T-cell (primary cell): ENCODE data around the gene ANO2. TPM values are rescaled to one million over a fixed set of nuclear protein-coding genes. Genes with fewer than 3 reads are reported as not detected.

ENCODE experiments used
- ATAC-seq, 4 experiments: fragments of 200-7000 bp in 3 of 4; fragments of 150-1000 bp in 1 of 4; cut with Tn5 transposase; replicated peaks in 1 of 4; 1 replicate in 3 of 4; 2 replicates in 1 of 4; pipeline ENCODE4 v1.10.0; 2021; ENCODE audit warnings: moderate library complexity in 3 of 4, mild to moderate bottlenecking in 2 of 4, moderate number of reproducible peaks in 1 of 4
- CTCF ChIA-PET, 2 donors: fragments of 300-600 bp; sonication (Branson Sonifier 250); formaldehyde crosslinking; loops; one replicate each; lab custom pipeline; 2022; ENCODE audit warnings: antibody characterized with exemption in 2 of 2; lab: Charles Lee
- POLR2A ChIA-PET, 2 donors: fragments of 300-600 bp; sonication (Branson Sonifier 250); formaldehyde crosslinking; loops; one replicate each; lab custom pipeline; 2022; ENCODE audit warnings: antibody characterized with exemption in 2 of 2; lab: Charles Lee
- DNase-seq, 35 experiments: peaks; one replicate each; pipeline versions ENCODE4 v3.0.0 to v3.0.0-alpha.2; 2013 to 2023
- H3K27ac ChIP-seq: one replicate; pipeline ENCODE4 v1.5.1; 2013; ENCODE audit warnings: low read length
- H3K27me3 ChIP-seq, 2 experiments: replicated peaks in 1 of 2; 1 replicate in 1 of 2; 2 replicates in 1 of 2; pipeline versions ENCODE4 v1.6.1 to v1.7.0; 2013; ENCODE audit warnings: low read length in 1 of 2, mixed read lengths in 1 of 2; ENCODE audit not compliant: control insufficient read depth in 2 of 2, insufficient read depth in 2 of 2; ENCODE audit errors: extremely low read depth in 1 of 2
- H3K36me3 ChIP-seq, 2 donors: 1 replicate in 1 of 2; 2 replicates in 1 of 2; pipeline versions ENCODE4 v1.6.1 to v1.7.0; 2013; ENCODE audit warnings: low read length in 1 of 2; ENCODE audit not compliant: control insufficient read depth in 2 of 2, insufficient read depth in 1 of 2; ENCODE audit errors: extremely low read depth in 1 of 2
- H3K4me1 ChIP-seq, 2 experiments: 1 replicate in 1 of 2; 2 replicates in 1 of 2; pipeline versions ENCODE4 v1.6.1 to v1.7.0; 2013; ENCODE audit warnings: low read length in 2 of 2, mixed read lengths in 1 of 2; ENCODE audit not compliant: insufficient read depth in 2 of 2, control insufficient read depth in 1 of 2; ENCODE audit errors: extremely low read depth in 1 of 2
- H3K4me3 ChIP-seq, 2 donors: 1 replicate in 1 of 2; 2 replicates in 1 of 2; pipeline versions ENCODE4 v1.5.1 to v1.7.0; 2013; ENCODE audit warnings: mild to moderate bottlenecking in 2 of 2, low read length in 1 of 2, moderate library complexity in 1 of 2; ENCODE audit not compliant: control insufficient read depth in 1 of 2; ENCODE audit errors: extremely low read depth in 1 of 2
- H3K9me3 ChIP-seq: 2 replicates; pipeline ENCODE4 v1.7.0; 2013
- H3K27ac Mint-ChIP-seq, 2 donors: one replicate each; pipeline ENCODE4 v1.8.0; 2020 to 2021; ENCODE audit warnings: mild to moderate bottlenecking in 2 of 2, mixed read lengths in 2 of 2
- H3K27me3 Mint-ChIP-seq, 2 donors: one replicate each; pipeline ENCODE4 v1.8.0; 2021 to 2022; ENCODE audit warnings: mixed read lengths in 2 of 2
- H3K36me3 Mint-ChIP-seq: one replicate; pipeline ENCODE4 v1.8.0; 2021; ENCODE audit warnings: mixed read lengths
- H3K4me1 Mint-ChIP-seq, 3 donors: one replicate each; pipeline ENCODE4 v1.8.0; 2020 to 2022; ENCODE audit warnings: mixed read lengths in 3 of 3, mild to moderate bottlenecking in 1 of 3
- H3K4me3 Mint-ChIP-seq, 3 donors: one replicate each; pipeline ENCODE4 v1.8.0; 2020 to 2022; ENCODE audit warnings: mild to moderate bottlenecking in 3 of 3, mixed read lengths in 3 of 3, moderate library complexity in 3 of 3
- H3K9me3 Mint-ChIP-seq, 3 donors: one replicate each; pipeline ENCODE4 v1.8.0; 2020 to 2022; ENCODE audit warnings: mixed read lengths in 3 of 3
- WGBS: methylation state at CpG from one replicate; pipeline ENCODE4 v1.1.5; 2013; ENCODE audit warnings: missing lambda C conversion rate; ENCODE audit not compliant: insufficient coverage; 5-methylcytosine and 5-hydroxymethylcytosine counted together
- total RNA-seq, 35 experiments: library from RNA in 6 of 35; stranded (reverse) in 6 of 35; fragments of 120-200 nt in 1 of 35; gene quantifications; one replicate each; pipeline versions ENCODE4 v1.2.1 to v1.2.4 and lab custom pipeline; 2013 to 2026

Gene ANO2
- total RNA-seq, 5 donors from 2014 or later (not counting 1 experiment from before 2014, with no cell fraction given): not detected

DNA sequence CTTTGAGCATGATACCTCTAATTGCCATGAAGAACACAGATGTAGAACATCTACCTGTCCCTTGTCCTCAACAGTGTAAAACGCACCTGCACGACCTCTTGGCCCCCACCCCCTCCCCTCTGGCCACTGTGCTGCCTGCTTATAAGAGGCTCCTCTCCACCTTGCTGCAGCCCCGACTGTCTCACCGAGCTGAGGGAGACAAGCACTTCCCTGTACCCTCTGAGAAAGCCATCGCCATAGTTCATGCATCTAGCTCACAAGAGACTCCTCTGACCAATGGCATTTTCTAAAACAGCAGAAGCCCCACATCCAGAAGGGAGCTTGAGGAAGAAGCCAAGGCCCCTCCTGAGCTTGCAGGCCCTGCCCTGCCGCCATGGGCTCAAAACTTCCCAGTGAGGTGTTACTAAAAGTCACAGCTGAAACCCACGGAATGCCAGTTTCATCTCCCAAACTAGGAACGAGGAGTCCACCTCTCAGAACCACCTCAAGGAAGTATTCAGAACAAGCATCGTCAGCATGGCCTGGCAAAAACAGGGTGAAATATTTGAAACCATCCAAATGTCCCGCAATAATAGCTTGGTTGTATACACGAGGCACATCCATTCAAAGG, 21.5 kb upstream of the ANO2 start:
- H3K27me3 ChIP-seq: peaks cover 0 to 46% of the 10 kb centered on the region in 2 experiments
- peaks cover 17 to 22% of the 10 kb centered on the region in 2 donors for H3K27me3 Mint-ChIP-seq
- no peaks in the 10 kb centered on the region for H3K4me1 ChIP-seq
- no peak overlapping the region for H3K4me3 Mint-ChIP-seq
- no peaks in the 10 kb centered on the region for H3K36me3 ChIP-seq
- no peak overlapping the region for H3K27ac ChIP-seq
- 74% methylated on average over 8 of the region's 11 CpGs for WGBS
- ATAC-seq (no peak), DNase-seq (no peak)
- no peaks in the 10 kb centered on the region for H3K9me3 ChIP-seq
- H3K4me3 ChIP-seq: no peak overlapping the region
- no peaks in the 10 kb centered on the region for H3K9me3 Mint-ChIP-seq
- ChIA-PET POLR2A (no interaction called here), CTCF (interaction anchor here (0.6 kb wide), 4 partner anchors 72 to 1116 kb away, joined by 3 to 4 read pairs (median 4); no protein-coding TSS in a partner anchor)
- no peak overlapping the region for H3K27ac Mint-ChIP-seq
- H3K36me3 Mint-ChIP-seq: no peaks in the 10 kb centered on the region
- H3K4me1 Mint-ChIP-seq: no peaks in the 10 kb centered on the region

DNA sequence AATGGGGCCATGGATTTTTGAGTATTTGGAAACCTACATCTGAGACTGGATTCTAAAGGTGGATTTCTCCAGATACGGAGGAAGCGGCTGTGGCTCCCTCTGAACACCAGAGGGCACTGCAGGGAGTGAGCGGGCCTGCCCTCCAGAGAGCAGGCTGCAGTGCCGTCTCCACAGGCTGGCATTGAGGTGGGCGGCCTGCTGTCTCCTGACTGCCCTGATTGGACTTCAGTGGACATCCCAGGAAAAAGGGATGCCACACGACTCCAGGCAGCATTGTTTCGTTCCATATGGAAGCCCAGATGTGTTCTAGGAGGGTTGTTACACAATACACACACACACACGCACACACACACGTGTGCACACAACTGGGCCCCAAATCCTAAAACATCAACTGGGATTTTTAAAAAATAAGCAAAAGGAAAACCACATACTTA, 20.9 kb upstream of the ANO2 start:
- POLR2A ChIA-PET: no interaction called here
- CTCF ChIA-PET: no interaction called here
- H3K9me3 ChIP-seq: no peaks in the 10 kb centered on the region

DNA sequence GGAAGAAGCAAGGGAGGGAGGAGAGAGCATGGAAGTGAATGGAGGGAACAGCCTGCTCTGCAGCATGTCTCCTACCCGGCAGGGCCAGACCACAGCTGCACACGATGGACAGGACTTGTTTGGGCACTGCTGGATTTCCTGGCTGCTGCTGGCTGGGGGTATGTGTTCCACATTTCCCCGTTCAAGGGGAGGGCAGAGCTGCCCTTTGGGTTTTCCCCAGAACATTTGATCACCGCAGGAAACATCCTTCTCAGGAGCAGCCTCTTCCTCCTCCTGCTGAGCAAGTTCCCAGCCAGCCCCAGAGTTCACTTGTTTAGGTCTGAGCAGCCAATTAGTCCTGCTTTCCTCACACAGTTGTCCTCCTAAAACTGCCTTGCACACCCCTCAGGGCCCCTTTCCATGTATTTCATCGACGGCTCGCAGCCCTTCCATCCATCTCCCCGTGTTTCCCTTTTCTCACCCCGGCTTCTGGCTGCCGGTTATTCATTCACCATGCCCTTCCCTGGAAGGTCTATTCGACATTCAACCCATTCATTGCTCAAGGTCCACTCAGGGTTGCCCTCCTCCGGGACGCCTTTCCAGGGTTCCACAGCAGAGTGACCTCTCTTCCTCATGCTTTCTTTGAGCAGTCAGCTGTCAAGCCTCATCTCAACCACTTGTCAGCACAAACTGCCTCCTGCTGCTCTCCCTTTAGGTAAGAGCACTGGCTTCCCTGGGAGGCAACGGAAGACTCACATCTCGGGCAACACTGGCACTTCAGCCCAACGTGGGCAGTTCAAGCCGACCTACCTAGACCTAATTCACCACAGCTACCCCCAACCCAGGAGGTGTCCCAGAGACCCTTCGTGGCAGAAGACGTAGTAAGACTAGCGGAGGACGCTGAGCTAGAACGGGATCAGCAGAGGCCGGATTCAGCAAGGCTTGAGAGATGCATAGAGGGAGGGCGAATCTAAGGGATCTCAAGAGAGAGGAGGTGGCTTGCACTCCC, 20.1 kb upstream of the ANO2 start:
- H3K9me3 Mint-ChIP-seq: no peaks in the 10 kb centered on the region
- no peak overlapping the region for H3K4me3 ChIP-seq
- H3K27me3 Mint-ChIP-seq: peaks cover 15 to 19% of the 10 kb centered on the region in 2 donors
- DNase-seq (no peak), ATAC-seq (no peak)
- no peak overlapping the region for H3K4me3 Mint-ChIP-seq
- no peaks in the 10 kb centered on the region for H3K4me1 ChIP-seq
- 75% methylated on average over 16 of the region's 24 CpGs for WGBS
- no peak overlapping the region for H3K27ac ChIP-seq
- H3K27ac Mint-ChIP-seq: no peak overlapping the region
- H3K9me3 ChIP-seq: no peaks in the 10 kb centered on the region
- POLR2A ChIA-PET: no interaction called here
- H3K4me1 Mint-ChIP-seq: no peaks in the 10 kb centered on the region
- CTCF ChIA-PET: interaction anchor here in 1 of 2 donors (1.2 kb wide), 1 partner anchor 23 kb away, joined by 3 read pairs; no protein-coding TSS in a partner anchor
- no peaks in the 10 kb centered on the region for H3K36me3 Mint-ChIP-seq
- no peaks in the 10 kb centered on the region for H3K36me3 ChIP-seq
- peaks cover 0 to 35% of the 10 kb centered on the region in 2 experiments for H3K27me3 ChIP-seq

More for the DNA sequence above, 20.9 kb upstream of the ANO2 start:
- peak in 30 of 35 experiments; percentile 7 to 58 (median 28) for DNase-seq
- ATAC-seq: peak; percentile 57 to 73 (median 70)
- Mint-ChIP-seq H3K4me1 (no peaks in the 10 kb centered on the region), H3K27me3 (peaks cover 17 to 22% of the 10 kb centered on the region in 2 donors), H3K4me3 (no peak overlapping the region), H3K9me3 (no peaks in the 10 kb centered on the region), H3K27ac (no peak overlapping the region), H3K36me3 (no peaks in the 10 kb centered on the region)
- Histone ChIP-seq H3K27me3 (peaks cover 0 to 43% of the 10 kb centered on the region in 2 experiments), H3K4me1 (no peaks in the 10 kb centered on the region), H3K27ac (no peak overlapping the region), H3K4me3 (no peak overlapping the region), H3K36me3 (no peaks in the 10 kb centered on the region)
- WGBS: 30% methylated on average over 7 of the region's 9 CpGs

DNA sequence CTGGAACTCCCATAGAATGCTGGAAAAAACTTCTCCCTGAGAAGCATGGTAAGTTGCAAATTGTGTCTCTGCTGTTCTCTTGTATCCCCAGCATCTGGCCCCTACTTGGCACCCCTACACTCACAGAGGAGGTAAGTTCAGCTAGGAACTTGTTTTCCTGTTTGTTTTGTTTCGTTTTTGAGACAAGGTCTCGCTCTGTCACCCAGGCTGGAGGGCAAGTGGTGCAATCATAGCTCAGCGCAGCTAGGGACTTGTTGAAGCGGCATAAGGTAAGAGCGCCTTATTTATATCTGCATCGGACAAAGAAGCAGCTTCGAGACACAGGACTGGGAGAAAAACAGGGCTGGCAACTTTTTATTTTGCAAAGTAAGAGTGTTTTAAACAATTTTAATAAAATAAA, 18.5 kb upstream of the ANO2 start:
- Histone ChIP-seq H3K27me3 (peaks cover 0 to 27% of the 10 kb centered on the region in 2 experiments), H3K9me3 (no peaks in the 10 kb centered on the region), H3K27ac (no peak overlapping the region), H3K4me1 (no peaks in the 10 kb centered on the region), H3K4me3 (no peak overlapping the region), H3K36me3 (no peaks in the 10 kb centered on the region)
- CTCF ChIA-PET: interaction anchor here in 1 of 2 donors (0.6 to 1.2 kb wide), 2 partner anchors 9 to 75 kb away, joined by 3 read pairs; no protein-coding TSS in a partner anchor
- H3K4me1 Mint-ChIP-seq: no peaks in the 10 kb centered on the region
- H3K27me3 Mint-ChIP-seq: peaks cover 16% of the 10 kb centered on the region in 2 donors
- WGBS: 80% methylated on average over 4 of the region's 7 CpGs
- no peak overlapping the region for H3K27ac Mint-ChIP-seq
- H3K9me3 Mint-ChIP-seq: no peaks in the 10 kb centered on the region
- H3K4me3 Mint-ChIP-seq: no peak overlapping the region
- no peak for ATAC-seq
- H3K36me3 Mint-ChIP-seq: no peaks in the 10 kb centered on the region
- POLR2A ChIA-PET: no interaction called here
- no peak for DNase-seq

DNA sequence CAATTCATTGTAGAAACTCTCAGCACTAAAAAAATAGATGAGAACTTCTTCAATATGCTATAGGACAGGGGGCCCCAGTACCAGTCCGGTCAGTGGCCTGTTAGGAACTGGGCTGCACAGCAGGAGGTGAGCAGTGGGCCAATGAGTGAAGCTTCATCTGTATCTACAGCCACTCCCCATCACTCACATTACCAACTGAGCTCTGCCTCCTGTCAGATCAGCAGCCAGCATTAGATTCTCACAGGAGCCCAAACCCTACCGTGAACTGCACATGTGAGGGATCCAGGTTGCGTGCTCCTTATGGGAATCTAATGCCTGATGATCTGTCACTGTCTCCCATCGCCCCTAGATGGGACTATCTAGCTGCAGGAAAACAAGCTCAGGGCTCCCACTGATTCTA, 15.7 kb upstream of the ANO2 start:
- no peak overlapping the region for H3K4me3 ChIP-seq
- no peaks in the 10 kb centered on the region for H3K4me1 ChIP-seq
- DNase-seq: no peak
- no peak overlapping the region for H3K27ac ChIP-seq
- no peaks in the 10 kb centered on the region for H3K9me3 ChIP-seq
- Mint-ChIP-seq H3K27me3 (peaks cover 20 to 22% of the 10 kb centered on the region in 2 donors), H3K4me1 (no peaks in the 10 kb centered on the region), H3K36me3 (no peaks in the 10 kb centered on the region), H3K27ac (no peak overlapping the region), H3K4me3 (no peak overlapping the region), H3K9me3 (peaks cover 0 to 4% (median 0%) of the 10 kb centered on the region in 3 donors)
- POLR2A ChIA-PET: no interaction called here
- 86% methylated on average over 1 of the region's 4 CpGs for WGBS
- H3K27me3 ChIP-seq: peaks cover 0 to 19% of the 10 kb centered on the region in 2 experiments
- no peaks in the 10 kb centered on the region for H3K36me3 ChIP-seq
- ATAC-seq: no peak
- CTCF ChIA-PET: interaction anchor here in 1 of 2 donors (0.6 kb wide), 1 partner anchor 28 kb away, joined by 3 read pairs; no protein-coding TSS in a partner anchor

DNA sequence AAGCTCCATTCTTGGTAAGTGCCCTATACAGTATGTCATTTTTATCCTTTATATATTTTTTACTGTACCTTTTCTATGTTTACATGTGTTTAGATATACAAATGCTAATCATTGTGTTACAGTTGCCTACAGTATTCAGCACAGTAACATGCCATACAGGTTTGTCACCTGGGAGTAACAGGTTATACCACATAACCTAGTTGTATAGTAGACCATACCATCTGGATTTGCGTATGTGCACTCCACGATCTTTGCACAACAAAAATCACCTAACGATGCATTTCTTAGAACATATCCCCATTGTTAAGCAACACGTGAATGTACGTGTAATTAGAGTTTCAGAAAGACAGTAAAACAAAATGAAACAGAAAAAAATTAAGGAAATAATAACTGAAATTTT, 11.9 kb upstream of the ANO2 start:
- DNase-seq: no peak
- no peaks in the 10 kb centered on the region for H3K9me3 ChIP-seq
- Mint-ChIP-seq H3K27me3 (peaks cover 21 to 38% of the 10 kb centered on the region in 2 donors), H3K9me3 (peaks cover 0 to 4% (median 0%) of the 10 kb centered on the region in 3 donors), H3K4me3 (no peak overlapping the region), H3K36me3 (no peaks in the 10 kb centered on the region), H3K4me1 (no peaks in the 10 kb centered on the region), H3K27ac (no peak overlapping the region)
- WGBS: no CpG with 5 or more reads among the region's 5 CpGs
- peaks cover 0 to 6% of the 10 kb centered on the region in 2 experiments for H3K27me3 ChIP-seq
- no peak overlapping the region for H3K4me3 ChIP-seq
- H3K4me1 ChIP-seq: no peaks in the 10 kb centered on the region
- no peaks in the 10 kb centered on the region for H3K36me3 ChIP-seq
- no peak overlapping the region for H3K27ac ChIP-seq
- POLR2A ChIA-PET: no interaction called here
- no peak for ATAC-seq
- CTCF ChIA-PET: no interaction called here
